WTC11 (cell line): ENCODE results near the gene SLC12A9. TPM values are rescaled to one million over a fixed set of nuclear protein-coding genes. Genes with fewer than 3 reads are reported as not detected.

Experiments used
- ATAC-seq: fragments of 200-7000 bp; cut with Tn5 transposase; 2 replicates; pipeline ENCODE4 v1.10.0; 2021; ENCODE audit warnings: mild to moderate bottlenecking, moderate library complexity
- CTCF ChIA-PET: fragments of 300-600 bp; sonication (Branson Sonifier 250); formaldehyde crosslinking; loops from one replicate; lab custom pipeline; 2021; ENCODE audit warnings: antibody characterized with exemption; lab: Charles Lee
- POLR2A ChIA-PET: fragments of 350-600 bp; sonication (Branson Sonifier 250); formaldehyde crosslinking; loops from one replicate; lab custom pipeline; 2021; ENCODE audit warnings: antibody characterized with exemption; lab: Charles Lee
- DNase-seq: peaks from one replicate; pipeline ENCODE4 v3.0.0; 2021; ENCODE audit warnings: low spot score
- H3K27ac Mint-ChIP-seq: 2 replicates; pipeline ENCODE4 v1.8.0; 2021; ENCODE audit warnings: mixed read lengths
- H3K27me3 Mint-ChIP-seq: 2 replicates; pipeline ENCODE4 v1.8.0; 2021; ENCODE audit warnings: low read depth, mild to moderate bottlenecking, moderate library complexity, mixed read lengths
- H3K36me3 Mint-ChIP-seq: 2 replicates; pipeline ENCODE4 v1.8.0; 2021; ENCODE audit warnings: mixed read lengths
- H3K4me1 Mint-ChIP-seq: 2 replicates; pipeline ENCODE4 v1.8.0; 2022; ENCODE audit warnings: mixed read lengths
- H3K4me3 Mint-ChIP-seq: 2 replicates; pipeline ENCODE4 v1.8.0; 2021; ENCODE audit warnings: mild to moderate bottlenecking, moderate library complexity, mixed read lengths
- H3K9me3 Mint-ChIP-seq: 2 replicates; pipeline ENCODE4 v1.8.0; 2021; ENCODE audit warnings: mixed read lengths
- CBFB ChIP-seq: sonication (generic); formaldehyde crosslinking; IDR thresholded peaks from 2 replicates; pipeline ENCODE4 v1.8.1; 2022; ENCODE audit warnings: mild to moderate bottlenecking, low read depth, missing genetic modification reagents
- CREB1 ChIP-seq: sonication (generic); formaldehyde crosslinking; IDR thresholded peaks from 2 replicates; pipeline ENCODE4 v1.8.0; 2023; ENCODE audit warnings: mild to moderate bottlenecking, missing genetic modification reagents
- CREM ChIP-seq: sonication (generic); formaldehyde crosslinking; IDR thresholded peaks from 2 replicates; pipeline ENCODE4 v1.8.1; 2022; ENCODE audit warnings: mild to moderate bottlenecking, missing genetic modification reagents, moderate library complexity
- E2F1 ChIP-seq: sonication (generic); formaldehyde crosslinking; IDR thresholded peaks from 2 replicates; pipeline ENCODE4 v1.8.0; 2022; ENCODE audit warnings: mild to moderate bottlenecking, missing genetic modification reagents
- FOXP4 ChIP-seq: sonication (generic); formaldehyde crosslinking; IDR thresholded peaks from 2 replicates; pipeline ENCODE4 v1.8.0; 2022; ENCODE audit warnings: mild to moderate bottlenecking, missing genetic modification reagents
- NFE2L1 ChIP-seq: sonication (generic); formaldehyde crosslinking; IDR thresholded peaks from 2 replicates; pipeline ENCODE4 v1.8.1; 2023; ENCODE audit warnings: missing genetic modification reagents
- NR1H2 ChIP-seq: sonication (generic); formaldehyde crosslinking; IDR thresholded peaks from 2 replicates; pipeline ENCODE4 v1.9.0; 2021; ENCODE audit warnings: mild to moderate bottlenecking, moderate library complexity, missing genetic modification reagents
- NR3C1 ChIP-seq: sonication (generic); formaldehyde crosslinking; conservative IDR thresholded peaks from 2 replicates; pipeline ENCODE4 v1.8.1; 2023; ENCODE audit warnings: low read depth, mild to moderate bottlenecking, missing genetic modification reagents
- PRRX2 ChIP-seq: fragments of 250-450 bp; sonication (Bioruptor Pico); IDR thresholded peaks from 2 replicates; pipeline ENCODE4 v1.8.0; 2021; ENCODE audit warnings: mild to moderate bottlenecking
- SP1 ChIP-seq: sonication (generic); formaldehyde crosslinking; conservative IDR thresholded peaks from 2 replicates; pipeline ENCODE4 v1.8.1; 2022; ENCODE audit warnings: missing genetic modification reagents
- TEAD1 ChIP-seq: sonication (generic); formaldehyde crosslinking; IDR thresholded peaks from 2 replicates; pipeline ENCODE4 v1.8.0; 2022; ENCODE audit warnings: mild to moderate bottlenecking, missing genetic modification reagents
- TEAD4 ChIP-seq: sonication (generic); formaldehyde crosslinking; IDR thresholded peaks from 2 replicates; pipeline ENCODE4 v1.8.0; 2022; ENCODE audit warnings: mild to moderate bottlenecking, missing genetic modification reagents
- USF2 ChIP-seq: sonication (generic); formaldehyde crosslinking; IDR thresholded peaks from 2 replicates; pipeline ENCODE4 v1.8.1; 2023; ENCODE audit warnings: mild to moderate bottlenecking, missing genetic modification reagents, moderate library complexity
- ZBTB43 ChIP-seq: sonication (generic); formaldehyde crosslinking; IDR thresholded peaks from 2 replicates; pipeline ENCODE4 v1.8.1; 2023; ENCODE audit warnings: mild to moderate bottlenecking, missing genetic modification reagents
- ZNF219 ChIP-seq: sonication (generic); formaldehyde crosslinking; IDR thresholded peaks from 2 replicates; pipeline ENCODE4 v1.8.0; 2023; ENCODE audit warnings: missing genetic modification reagents, mild to moderate bottlenecking, borderline replicate concordance
- ZNF232 ChIP-seq: sonication (generic); formaldehyde crosslinking; IDR thresholded peaks from 2 replicates; pipeline ENCODE4 v1.8.0; 2022; ENCODE audit warnings: mild to moderate bottlenecking, missing genetic modification reagents
- ZNF423 ChIP-seq: fragments of 250-450 bp; sonication (Bioruptor Pico); IDR thresholded peaks from 2 replicates; pipeline ENCODE4 v2.1.2; 2022; ENCODE audit warnings: mild to moderate bottlenecking, moderate library complexity
- ZNF512 ChIP-seq: sonication (generic); formaldehyde crosslinking; IDR thresholded peaks from 2 replicates; pipeline ENCODE4 v1.8.1; 2022; ENCODE audit warnings: missing genetic modification reagents, borderline replicate concordance
- total RNA-seq: library from RNA; stranded (reverse); gene quantifications from 3 replicates; pipeline ENCODE4 v1.2.3, GENCODE V29; 2021
- TF ChIP-seq, protein P1 (sequence below): sonication (generic); formaldehyde crosslinking; conservative IDR thresholded peaks from 2 replicates; pipeline ENCODE4 v1.8.1; 2022; ENCODE audit warnings: mild to moderate bottlenecking, missing genetic modification reagents
- TF ChIP-seq, protein P2 (sequence below): sonication (generic); formaldehyde crosslinking; IDR thresholded peaks from 2 replicates; pipeline ENCODE4 v1.8.0; 2022; ENCODE audit warnings: mild to moderate bottlenecking, missing genetic modification reagents
- TF ChIP-seq, protein P3 (sequence below): sonication (generic); formaldehyde crosslinking; IDR thresholded peaks from 2 replicates; pipeline ENCODE4 v1.8.1; 2022; ENCODE audit warnings: low read depth, missing genetic modification reagents, borderline replicate concordance
- TF ChIP-seq, protein P4 (sequence below): sonication (generic); formaldehyde crosslinking; IDR thresholded peaks from 2 replicates; pipeline ENCODE4 v1.8.0; 2022; ENCODE audit warnings: mild to moderate bottlenecking, missing genetic modification reagents

SLC12A9 gene
- total RNA-seq, 1 experiment from 2014 or later = 39.3 TPM

- Mint-ChIP-seq H3K4me1 (peaks cover 8% of the 10 kb centered on the region), H3K9me3 (no peaks in the 10 kb centered on the region), H3K36me3 (peaks cover 29% of the 10 kb centered on the region), H3K27ac (peak overlapping the region; percentile 95), H3K27me3 (no peaks in the 10 kb centered on the region), H3K4me3 (peak overlapping the region; percentile 92)
- ATAC-seq = no peak
- ChIA-PET POLR2A (interaction anchor here (0.5 to 2.1 kb wide), 5 partner anchors 8 to 39 kb away, joined by 3 to 7 read pairs (median 4); partner anchors contain the start of genes EPHB4, SLC12A9, SRRT and UFSP1), CTCF (interaction anchor here (0.5 to 1.0 kb wide), 6 partner anchors 14 to 193 kb away, joined by 3 to 4 read pairs (median 3); partner anchors contain the start of genes MUC3A, POP7, SLC12A9 and UFSP1)
- TF ChIP-seq CBFB (CRISPR knock-in tag) (no peak), NR3C1 (no peak), PRRX2 (CRISPR knock-in tag) (no peak), NR1H2 (CRISPR knock-in tag) (no peak), E2F1 (CRISPR knock-in tag) (no peak), FOXP4 (no peak)
- TF ChIP-seq, protein P1, sequence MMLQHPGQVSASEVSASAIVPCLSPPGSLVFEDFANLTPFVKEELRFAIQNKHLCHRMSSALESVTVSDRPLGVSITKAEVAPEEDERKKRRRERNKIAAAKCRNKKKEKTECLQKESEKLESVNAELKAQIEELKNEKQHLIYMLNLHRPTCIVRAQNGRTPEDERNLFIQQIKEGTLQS = no peak
- DNase-seq = no peak
Measured at GRCh38 chr7:100866729-100867039, 14.2 kb downstream of the SLC12A9 start.

GRCh38 chr7:100867040-100867775 is 14.7 kb downstream of the SLC12A9 start, which contains the start of gene TRIP6:
TRIP6 (plus strand) TSS chr7:100867387; CDS start chr7:100867498, 111 bp downstream.
- peak within 1 kb of the TSS; percentile 95 for H3K27ac Mint-ChIP-seq
- DNase-seq (peak; percentile 91), ATAC-seq (peak; percentile 51)
- no peaks in the 10 kb centered on the region for H3K9me3 Mint-ChIP-seq
- peaks cover 8% of the 10 kb centered on the region for H3K4me1 Mint-ChIP-seq
- peak within 1 kb of the TSS; percentile 92 for H3K4me3 Mint-ChIP-seq
- POLR2A ChIA-PET = interaction anchor here (0.5 to 2.1 kb wide), 6 partner anchors 8 to 40 kb away, joined by 3 to 7 read pairs (median 4); partner anchors contain the start of genes EPHB4, SLC12A9, SRRT and UFSP1
- peaks cover 31% of the 10 kb centered on the region for H3K36me3 Mint-ChIP-seq
- CTCF ChIA-PET = interaction anchor here (0.5 to 1.0 kb wide), 6 partner anchors 15 to 192 kb away, joined by 3 to 4 read pairs (median 3); partner anchors contain the start of genes MUC3A, POP7, SLC12A9 and UFSP1
- H3K27me3 Mint-ChIP-seq = no peaks in the 10 kb centered on the region
- TF ChIP-seq USF2 (CRISPR knock-in tag) (peak; percentile 96), TEAD1 (CRISPR knock-in tag) (peak; percentile 95), CREM (CRISPR knock-in tag) (peak; percentile 77; the same call in 1 of the 2 replicates), ZBTB43 (CRISPR knock-in tag) (peak; percentile 79; the same call in 1 of the 2 replicates), ZNF232 (CRISPR knock-in tag) (no peak), NFE2L1 (CRISPR knock-in tag) (peak; percentile 26; the same call in 1 of the 2 replicates), ZNF423 (CRISPR knock-in tag) (peak; percentile 92), SP1 (peak; percentile 83), ZNF512 (0 out of 2 replicates have a peak, but pooled peaks have one; percentile 53), CREB1 (no peak), TEAD4 (CRISPR knock-in tag) (peak; percentile 92), E2F1 (CRISPR knock-in tag) (0 out of 2 replicates have a peak, but pooled peaks have one; percentile 22), NR3C1 (no peak), ZNF219 (no peak)
- TF ChIP-seq, protein P2, sequence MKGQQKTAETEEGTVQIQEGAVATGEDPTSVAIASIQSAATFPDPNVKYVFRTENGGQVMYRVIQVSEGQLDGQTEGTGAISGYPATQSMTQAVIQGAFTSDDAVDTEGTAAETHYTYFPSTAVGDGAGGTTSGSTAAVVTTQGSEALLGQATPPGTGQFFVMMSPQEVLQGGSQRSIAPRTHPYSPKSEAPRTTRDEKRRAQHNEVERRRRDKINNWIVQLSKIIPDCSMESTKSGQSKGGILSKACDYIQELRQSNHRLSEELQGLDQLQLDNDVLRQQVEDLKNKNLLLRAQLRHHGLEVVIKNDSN = peak; percentile 96
- TF ChIP-seq, protein P3, sequence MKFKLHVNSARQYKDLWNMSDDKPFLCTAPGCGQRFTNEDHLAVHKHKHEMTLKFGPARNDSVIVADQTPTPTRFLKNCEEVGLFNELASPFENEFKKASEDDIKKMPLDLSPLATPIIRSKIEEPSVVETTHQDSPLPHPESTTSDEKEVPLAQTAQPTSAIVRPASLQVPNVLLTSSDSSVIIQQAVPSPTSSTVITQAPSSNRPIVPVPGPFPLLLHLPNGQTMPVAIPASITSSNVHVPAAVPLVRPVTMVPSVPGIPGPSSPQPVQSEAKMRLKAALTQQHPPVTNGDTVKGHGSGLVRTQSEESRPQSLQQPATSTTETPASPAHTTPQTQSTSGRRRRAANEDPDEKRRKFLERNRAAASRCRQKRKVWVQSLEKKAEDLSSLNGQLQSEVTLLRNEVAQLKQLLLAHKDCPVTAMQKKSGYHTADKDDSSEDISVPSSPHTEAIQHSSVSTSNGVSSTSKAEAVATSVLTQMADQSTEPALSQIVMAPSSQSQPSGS (CRISPR knock-in tag) = 0 out of 2 replicates have a peak, but pooled peaks have one; percentile 47
- TF ChIP-seq, protein P4, sequence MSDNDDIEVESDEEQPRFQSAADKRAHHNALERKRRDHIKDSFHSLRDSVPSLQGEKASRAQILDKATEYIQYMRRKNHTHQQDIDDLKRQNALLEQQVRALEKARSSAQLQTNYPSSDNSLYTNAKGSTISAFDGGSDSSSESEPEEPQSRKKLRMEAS (CRISPR knock-in tag) = peak; percentile 84
